ENCODE results near the gene VAC14.
A peak's percentile ranks its signal among the peaks of the same experiment; 100 is the strongest.

The VAC14 gene

GRCh38 chr16:70786020-70786755 lies 14.8 kb downstream of the VAC14 start:
- no peak for DNase-seq (ENCODE audit: low spot score)

GRCh38 chr16:70784692-70785555 lies 16.0 kb downstream of the VAC14 start:
- DNase-seq (ENCODE audit: low spot score) = no peak

GRCh38 chr16:70782237-70782636 lies 18.7 kb downstream of the VAC14 start:
- DNase-seq (ENCODE audit: low spot score) = no peak

GRCh38 chr16:70781800-70782199 lies 19.2 kb downstream of the VAC14 start:
- no peak for DNase-seq (ENCODE audit: low spot score)

- no peak for DNase-seq (ENCODE audit: low spot score)
Measured at GRCh38 chr16:70780546-70780945, 20.4 kb downstream of the VAC14 start.

GRCh38 chr16:70779361-70779760 lies 21.6 kb downstream of the VAC14 start:
- DNase-seq (ENCODE audit: low spot score) = no peak

- DNase-seq (ENCODE audit: low spot score) = peak; percentile 94
Measured at GRCh38 chr16:70778901-70779309, 22.1 kb downstream of the VAC14 start.

GRCh38 chr16:70777973-70778406 lies 23.0 kb downstream of the VAC14 start:
- DNase-seq (ENCODE audit: low spot score) = no peak

GRCh38 chr16:70777496-70777895 lies 23.5 kb downstream of the VAC14 start:
- DNase-seq (ENCODE audit: low spot score) = no peak

- DNase-seq (ENCODE audit: low spot score) = no peak
Measured at GRCh38 chr16:70775399-70775798, 25.6 kb downstream of the VAC14 start.

GRCh38 chr16:70774261-70774660 lies 26.7 kb downstream of the VAC14 start:
- no peak for DNase-seq (ENCODE audit: low spot score)

GRCh38 chr16:70772493-70772892 lies 28.5 kb downstream of the VAC14 start:
- no peak for DNase-seq (ENCODE audit: low spot score)

- no peak for DNase-seq (ENCODE audit: low spot score)
Measured at GRCh38 chr16:70770626-70771552, 30.1 kb downstream of the VAC14 start.

- DNase-seq (ENCODE audit: low spot score) = no peak
Measured at GRCh38 chr16:70770291-70770625, 30.7 kb downstream of the VAC14 start.

- no peak for DNase-seq (ENCODE audit: low spot score)
Measured at GRCh38 chr16:70769761-70770160, 31.2 kb downstream of the VAC14 start.

GRCh38 chr16:70769131-70769530 lies 31.8 kb downstream of the VAC14 start:
- no peak for DNase-seq (ENCODE audit: low spot score)

GRCh38 chr16:70768203-70768580 lies 32.8 kb downstream of the VAC14 start:
- DNase-seq (ENCODE audit: low spot score) = no peak

- DNase-seq (ENCODE audit: low spot score) = no peak
Measured at GRCh38 chr16:70767377-70768202, 33.4 kb downstream of the VAC14 start.

- DNase-seq (ENCODE audit: low spot score) = no peak
Measured at GRCh38 chr16:70766658-70767057, 34.3 kb downstream of the VAC14 start.

- no peak for DNase-seq (ENCODE audit: low spot score)
Measured at GRCh38 chr16:70766176-70766575, 34.8 kb downstream of the VAC14 start.

- no peak for DNase-seq (ENCODE audit: low spot score)
Measured at GRCh38 chr16:70765491-70765890, 35.5 kb downstream of the VAC14 start.

All from left forelimb (tissue), 1 donor.